GM12878 (cell line): ENCODE results near the gene NHERF2. TPM values are rescaled to one million over a fixed set of nuclear protein-coding genes. Genes with fewer than 3 reads are reported as not detected.

Experiments used
- ATAC-seq: fragments of 200-7000 bp; cut with Tn5 transposase; 3 replicates; pipeline ENCODE4 v1.9.1; 2020; ENCODE audit warnings: mild to moderate bottlenecking, moderate library complexity
- BruUV-seq: library from RNA; stranded (reverse); fragments of 400-500 nt; replicated peaks from 2 replicates; lab custom pipeline; 2021; lab: Mats Ljungman, UMichigan
- CTCF ChIA-PET: fragments of 300-600 bp; sonication (Branson Sonifier 250); formaldehyde crosslinking; extraction: SDS; loops from one replicate; lab custom pipeline; 2021; ENCODE audit warnings: inconsistent platforms; lab: Yijun Ruan, JAX
- POLR2A ChIA-PET: fragments of 350-600 bp; formaldehyde crosslinking; extraction: SDS; loops from one replicate; lab custom pipeline; 2021; ENCODE audit warnings: inconsistent platforms; lab: Charles Lee
- RAD21 ChIA-PET: fragments of 300-600 bp; sonication (Branson Sonifier 250); formaldehyde crosslinking; loops from one replicate; lab custom pipeline; 2023; ENCODE audit warnings: antibody characterized with exemption; ENCODE audit not compliant: unreplicated experiment; lab: Charles Lee
- SMC1A ChIA-PET: fragments of 300-600 bp; sonication (Branson Sonifier 250); formaldehyde crosslinking; loops from one replicate; lab custom pipeline; 2023; ENCODE audit not compliant: unreplicated experiment, uncharacterized antibody; lab: Charles Lee
- DNase-seq: peaks from one replicate; pipeline ENCODE4 v3.0.0-alpha.2; 2011; ENCODE audit warnings: low read depth, low spot score
- FAIRE-seq: peaks from 3 replicates; lab custom pipeline; 2011; peaks lifted over from hg19 to GRCh38; lab: Jason Lieb, UNC
- H2AFZ ChIP-seq: 2 replicates; pipeline ENCODE4 v1.6.0; 2011; ENCODE audit warnings: low read depth, low read length, control low read depth; ENCODE audit not compliant: control insufficient read depth
- H3K27ac ChIP-seq: 2 replicates; pipeline ENCODE4 v1.5.1; 2011; ENCODE audit warnings: control low read depth; ENCODE audit not compliant: control insufficient read depth, insufficient read depth
- H3K27me3 ChIP-seq, 2 experiments: replicated peaks in 1 of 2; 2 replicates each; pipeline versions ENCODE4 v1.6.0 to v1.6.1; 2011; ENCODE audit warnings: low read length in 1 of 2; ENCODE audit not compliant: control insufficient read depth in 2 of 2, insufficient read depth in 2 of 2
- H3K36me3 ChIP-seq, 2 experiments: 2 replicates each; pipeline ENCODE4 v1.5.1; 2011; ENCODE audit warnings: low read length in 1 of 2; ENCODE audit not compliant: control insufficient read depth in 2 of 2, insufficient read depth in 2 of 2
- H3K4me1 ChIP-seq: 2 replicates; pipeline ENCODE4 v1.6.1; 2011; ENCODE audit warnings: mild to moderate bottlenecking, low read length, moderate library complexity, mixed read lengths; ENCODE audit not compliant: control insufficient read depth, insufficient read depth
- H3K4me2 ChIP-seq: 2 replicates; pipeline ENCODE4 v1.6.0; 2011; ENCODE audit warnings: control low read depth; ENCODE audit not compliant: control insufficient read depth, insufficient read depth
- H3K4me3 ChIP-seq: fragments of 200-600 bp; sonication (generic); 2 replicates; pipeline ENCODE4 v1.5.1; 2016
- H3K79me2 ChIP-seq: 2 replicates; pipeline ENCODE4 v1.6.0; 2011; ENCODE audit warnings: low read length; ENCODE audit not compliant: control insufficient read depth, insufficient read depth
- H3K9ac ChIP-seq: 2 replicates; pipeline ENCODE4 v1.8.0; 2011; ENCODE audit warnings: low read length, control low read depth, mixed read lengths; ENCODE audit not compliant: control insufficient read depth, insufficient read depth
- H3K9me3 ChIP-seq: replicated peaks from 3 replicates; pipeline ENCODE4 v1.5.1; 2011; ENCODE audit warnings: mild to moderate bottlenecking, low read length; ENCODE audit not compliant: control insufficient read depth, insufficient read depth
- H4K20me1 ChIP-seq: 2 replicates; pipeline ENCODE4 v1.6.0; 2011; ENCODE audit not compliant: control insufficient read depth, insufficient read depth
- CBX3 ChIP-seq: fragments of 200-600 bp; sonication (generic); IDR thresholded peaks from 2 replicates; pipeline ENCODE4 v1.6.1; 2016; ENCODE audit warnings: low read depth, borderline replicate concordance
- FOXM1 ChIP-seq: IDR thresholded peaks from 2 replicates; pipeline ENCODE4 v1.6.1; 2012; ENCODE audit warnings: low read depth, mild to moderate bottlenecking, inconsistent platforms, low read length, moderate library complexity
- KDM1A ChIP-seq: fragments of 200-600 bp; sonication (generic); IDR thresholded peaks from 2 replicates; pipeline ENCODE4 v1.6.1; 2016; ENCODE audit warnings: borderline replicate concordance
- LARP7 ChIP-seq: fragments of 450-650 bp; IDR thresholded peaks from 2 replicates; pipeline ENCODE4 v1.6.1; 2017; ENCODE audit warnings: mild to moderate bottlenecking
- MEF2B ChIP-seq: fragments of 450-650 bp; IDR thresholded peaks from 2 replicates; pipeline ENCODE4 v1.6.1; 2018; ENCODE audit warnings: mild to moderate bottlenecking, moderate library complexity; ENCODE audit not compliant: partially characterized antibody, poor library complexity, severe bottlenecking
- MTA2 ChIP-seq: fragments of 450-650 bp; IDR thresholded peaks from 2 replicates; pipeline ENCODE4 v1.6.1; 2016; ENCODE audit warnings: low read depth, mild to moderate bottlenecking, moderate library complexity
- NFYB ChIP-seq: IDR thresholded peaks from 2 replicates; pipeline ENCODE4 v1.6.1; 2011; ENCODE audit warnings: low read depth, mild to moderate bottlenecking, low read length, improper control_type of control experiment, moderate library complexity; ENCODE audit not compliant: insufficient read depth
- SPI1 ChIP-seq: IDR thresholded peaks from 2 replicates; pipeline ENCODE4 v1.6.1; 2011; ENCODE audit warnings: low read depth, mild to moderate bottlenecking, low read length, moderate library complexity, borderline replicate concordance; ENCODE audit not compliant: insufficient read depth
- SUZ12 ChIP-seq: fragments of 200-600 bp; sonication (generic); IDR thresholded peaks from one replicate; pipeline ENCODE4 v1.6.1; 2018; ENCODE audit warnings: antibody characterized with exemption, mild to moderate bottlenecking; ENCODE audit not compliant: unreplicated experiment
- TCF12 ChIP-seq: IDR thresholded peaks from 2 replicates; pipeline ENCODE4 v1.6.1; 2011; ENCODE audit warnings: low read depth, mild to moderate bottlenecking, low read length
- TCF3 ChIP-seq: IDR thresholded peaks from 2 replicates; pipeline ENCODE4 v1.6.1; 2012; ENCODE audit warnings: low read depth, mild to moderate bottlenecking, low read length, borderline replicate concordance; ENCODE audit not compliant: insufficient read depth
- WGBS: methylation state at CpG from one replicate; pipeline ENCODE4 v1.1.6; 2016; ENCODE audit warnings: low lambda C conversion rate; ENCODE audit not compliant: insufficient replicate concordance, insufficient coverage; ENCODE audit errors: missing lambda C conversion rate; 5-methylcytosine and 5-hydroxymethylcytosine counted together
- in situ Hi-C: fragments of 300-500 bp; cut with MboI; formaldehyde crosslinking; loops from 9 replicates; pipeline ENCODE4 v1.14.3; 2018; ENCODE audit warnings: mixed read lengths
- intact Hi-C: fragments of 100-400 bp; cut with micrococcal nuclease; formaldehyde crosslinking; loops from one replicate; pipeline ENCODE4 v1.14.2; 2022; ENCODE audit not compliant: unreplicated experiment
- polyA plus RNA-seq, 11 experiments: library from polyadenylated mRNA; depleted of rRNA in 4 of 11; unstranded in 6 of 11; stranded (reverse) in 5 of 11; fragments of >200 nt; fragmentation: Nextera tagmentation in 4 of 11; fragmentation: Illumina TruSeq in 1 of 11; extraction: Ambion mirVana in 4 of 11; extraction: Trizol in 1 of 11; gene quantifications; 1 replicate in 1 of 11; 2 replicates in 10 of 11; pipeline versions ENCODE4 v1.2.1 to v1.2.3, GENCODE V29; 2011 to 2016; ENCODE audit warnings: inconsistent platforms in 2 of 11, missing spikeins in 2 of 11, low read depth in 1 of 11
- total RNA-seq, 4 experiments: library from RNA; depleted of rRNA in 3 of 4; stranded (reverse); fragments of >200 nt in 3 of 4; fragmentation: Illumina TruSeq in 1 of 4; extraction: Trizol in 1 of 4; gene quantifications; 2 replicates each; pipeline versions ENCODE4 v1.2.1 to v1.2.3, GENCODE V29; 2013 to 2021
- TF ChIP-seq, protein P1 (sequence below): fragments of 450-650 bp; conservative IDR thresholded peaks from 2 replicates; pipeline ENCODE4 v1.6.1; 2017; ENCODE audit warnings: mild to moderate bottlenecking, moderate library complexity
- TF ChIP-seq, protein P2 (sequence below): IDR thresholded peaks from 2 replicates; pipeline ENCODE4 v1.6.1; 2011; ENCODE audit warnings: low read depth, mild to moderate bottlenecking, low read length, moderate library complexity, borderline replicate concordance; ENCODE audit errors: extremely low read depth

Gene NHERF2
- total and polyA plus RNA-seq, 10 of the 15 experiments (the other 5 are each of a cell fraction or from before 2014, with no cell fraction given): 0.05 to 0.31 (median 0.08) TPM; not detected in 4

DNA sequence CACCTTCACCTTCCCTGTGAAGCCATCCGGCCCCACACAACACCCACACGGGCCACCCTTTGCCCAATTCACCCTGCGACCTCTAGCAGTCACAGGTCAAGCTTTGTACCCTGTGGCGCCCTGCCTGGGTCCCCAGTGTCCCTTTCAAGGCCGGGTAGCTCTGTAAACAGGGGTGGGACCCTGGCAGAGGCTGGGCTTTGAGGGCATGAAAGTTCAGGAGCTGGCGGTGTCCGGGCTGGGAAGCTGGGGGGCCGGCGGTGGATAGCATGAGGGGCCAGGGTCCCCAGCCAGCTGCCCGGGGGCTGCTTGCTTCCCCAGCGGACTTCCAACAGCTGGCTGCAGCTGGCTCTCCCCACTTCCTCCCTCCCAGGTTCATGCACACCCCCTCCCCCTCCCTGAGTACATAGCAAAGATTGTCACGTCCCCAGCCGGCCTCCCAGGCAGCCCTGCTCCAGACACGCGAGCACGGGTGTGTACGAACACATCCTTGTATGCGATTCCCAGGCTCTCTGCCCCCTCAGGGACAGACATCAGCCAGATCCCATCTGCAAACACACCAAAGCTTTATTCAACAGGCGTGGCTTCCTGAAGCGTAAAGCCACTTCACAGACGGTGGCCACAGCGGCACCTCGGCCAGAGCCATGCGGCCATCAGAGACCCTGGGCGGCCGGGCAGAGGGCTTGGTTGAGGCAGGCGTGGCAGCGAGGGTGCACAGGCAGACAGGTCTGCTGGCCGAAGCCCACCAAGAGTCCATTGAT, 12.8 kb downstream of the NHERF2 start:
- in situ Hi-C loops: no loop called here
- peaks cover 15% of the 10 kb centered on the region for H3K4me1 ChIP-seq
- H3K4me3 ChIP-seq: no peak overlapping the region
- no TSS peak for BruUV-seq
- no peak overlapping the region for H3K27ac ChIP-seq
- ChIA-PET SMC1A (no interaction called here), POLR2A (interaction anchor here (1.5 kb wide), 1 partner anchor 9 kb away, joined by 3 read pairs; the partner anchor contains the start of genes NTHL1 and TSC2), RAD21 (no interaction called here), CTCF (no interaction called here)
- no peak for DNase-seq
- no peak overlapping the region for H2AFZ ChIP-seq
- no peaks in the 10 kb centered on the region for H3K27me3 ChIP-seq
- peak; percentile 40; the same call in 1 of the 2 replicates for TF ChIP-seq TCF12
- TF ChIP-seq TCF3: peak; percentile 42; the same call in 1 of the 2 replicates
- TF ChIP-seq SPI1: 0 out of 2 replicates have a peak, but pooled peaks have one; percentile 7
- no peak for TF ChIP-seq FOXM1
- intact Hi-C loops: no loop called here
- ATAC-seq: no peak
- no peak overlapping the region for H3K4me2 ChIP-seq
- 78% methylated on average over 28 of the region's 29 CpGs for WGBS
- H3K9ac ChIP-seq: no peak overlapping the region
- FAIRE-seq: no peak
- H3K79me2 ChIP-seq: no peaks in the 10 kb centered on the region
- H3K9me3 ChIP-seq: no peaks in the 10 kb centered on the region
- H4K20me1 ChIP-seq: no peaks in the 10 kb centered on the region
- H3K36me3 ChIP-seq: peaks cover 0 to 1% of the 10 kb centered on the region in 2 experiments; a peak in 2 of 4 replicates

DNA sequence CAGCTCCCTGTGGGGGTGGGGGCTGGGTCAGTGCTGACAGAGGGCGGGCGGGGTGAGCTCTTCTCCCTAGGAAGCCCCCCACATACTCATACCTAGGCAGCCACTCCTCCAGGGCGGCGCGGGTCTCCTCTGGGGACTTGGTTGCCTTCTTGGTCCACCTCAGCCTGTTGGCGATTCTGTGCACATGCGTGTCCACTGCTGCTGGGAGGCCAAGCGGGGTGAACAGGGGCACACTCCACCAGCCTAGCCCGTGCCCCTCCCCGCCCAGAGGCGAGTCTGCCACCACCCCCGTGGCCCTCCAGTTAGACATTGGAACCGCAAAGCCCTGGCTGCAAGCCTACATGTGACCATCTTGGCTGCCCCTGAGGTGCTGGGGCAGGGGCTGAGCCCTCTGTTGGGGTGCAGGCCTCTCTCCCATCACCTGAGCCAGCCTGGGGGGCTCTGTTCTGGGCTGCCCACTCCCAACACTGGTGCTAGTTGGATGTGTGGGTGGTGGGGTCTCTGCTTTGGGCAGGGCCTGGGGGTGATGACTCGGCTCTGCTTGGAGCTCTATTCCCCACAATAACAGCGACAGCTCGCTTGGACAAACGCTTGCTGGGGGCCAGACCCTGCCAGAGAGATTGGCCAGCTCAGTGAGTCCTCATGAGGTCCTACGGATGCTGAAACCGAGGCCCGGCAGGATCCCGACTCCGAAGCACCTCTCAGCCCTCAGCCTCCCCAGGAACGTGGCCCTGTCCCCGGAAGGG, 13.5 kb downstream of the NHERF2 start:
- Histone ChIP-seq H3K9me3 (no peaks in the 10 kb centered on the region), H3K27ac (no peak overlapping the region), H3K4me1 (peaks cover 18% of the 10 kb centered on the region), H4K20me1 (no peaks in the 10 kb centered on the region), H3K9ac (no peak overlapping the region), H3K4me2 (no peak overlapping the region), H3K36me3 (peaks cover 0 to 1% of the 10 kb centered on the region in 2 experiments; a peak in 2 of 4 replicates), H3K79me2 (no peaks in the 10 kb centered on the region), H3K27me3 (no peaks in the 10 kb centered on the region), H2AFZ (no peak overlapping the region), H3K4me3 (no peak overlapping the region)
- CTCF ChIA-PET: no interaction called here
- in situ Hi-C loops: no loop called here
- no TSS peak for BruUV-seq
- POLR2A ChIA-PET: no interaction called here
- DNase-seq (no peak), ATAC-seq (no peak), FAIRE-seq (no peak)
- intact Hi-C loops: no loop called here
- 82% methylated on average over 24 of the region's 24 CpGs for WGBS
- RAD21 ChIA-PET: no interaction called here
- SMC1A ChIA-PET: no interaction called here
- no peak for TF ChIP-seq NFYB
- TF ChIP-seq, protein P1, sequence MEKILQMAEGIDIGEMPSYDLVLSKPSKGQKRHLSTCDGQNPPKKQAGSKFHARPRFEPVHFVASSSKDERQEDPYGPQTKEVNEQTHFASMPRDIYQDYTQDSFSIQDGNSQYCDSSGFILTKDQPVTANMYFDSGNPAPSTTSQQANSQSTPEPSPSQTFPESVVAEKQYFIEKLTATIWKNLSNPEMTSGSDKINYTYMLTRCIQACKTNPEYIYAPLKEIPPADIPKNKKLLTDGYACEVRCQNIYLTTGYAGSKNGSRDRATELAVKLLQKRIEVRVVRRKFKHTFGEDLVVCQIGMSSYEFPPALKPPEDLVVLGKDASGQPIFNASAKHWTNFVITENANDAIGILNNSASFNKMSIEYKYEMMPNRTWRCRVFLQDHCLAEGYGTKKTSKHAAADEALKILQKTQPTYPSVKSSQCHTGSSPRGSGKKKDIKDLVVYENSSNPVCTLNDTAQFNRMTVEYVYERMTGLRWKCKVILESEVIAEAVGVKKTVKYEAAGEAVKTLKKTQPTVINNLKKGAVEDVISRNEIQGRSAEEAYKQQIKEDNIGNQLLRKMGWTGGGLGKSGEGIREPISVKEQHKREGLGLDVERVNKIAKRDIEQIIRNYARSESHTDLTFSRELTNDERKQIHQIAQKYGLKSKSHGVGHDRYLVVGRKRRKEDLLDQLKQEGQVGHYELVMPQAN: no peak
- no peak for TF ChIP-seq LARP7
- TF ChIP-seq SUZ12: no peak
- TF ChIP-seq MTA2: no peak
- no peak for TF ChIP-seq KDM1A
- TF ChIP-seq, protein P2, sequence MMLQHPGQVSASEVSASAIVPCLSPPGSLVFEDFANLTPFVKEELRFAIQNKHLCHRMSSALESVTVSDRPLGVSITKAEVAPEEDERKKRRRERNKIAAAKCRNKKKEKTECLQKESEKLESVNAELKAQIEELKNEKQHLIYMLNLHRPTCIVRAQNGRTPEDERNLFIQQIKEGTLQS: no peak
- TF ChIP-seq MEF2B: no peak
- no peak for TF ChIP-seq CBX3
